Activated naive CD4-positive, alpha-beta T cell (primary cell): ENCODE results near the gene RPS16.

ENCODE experiments used
- DNase-seq, 4 experiments: peaks; one replicate each; lab custom pipeline; 2025; lab: John Stamatoyannopoulos, UW

Gene RPS16

GRCh38 chr19:39449116-39449797, 13.5 kb upstream of the RPS16 start:
- no peak for DNase-seq

GRCh38 chr19:39448271-39448670, 12.5 kb upstream of the RPS16 start:
- DNase-seq = no peak

- no peak for DNase-seq
Measured at GRCh38 chr19:39446365-39447084, 10.8 kb upstream of the RPS16 start.

GRCh38 chr19:39445196-39446111, 9.7 kb upstream of the RPS16 start, which contains the start of gene SUPT5H:
Gene SUPT5H, plus strand, starts transcription at chr19:39445582. Its CDS starts 309 bp downstream, at chr19:39445891.
- DNase-seq = peak; percentile 89 to 94 (median 94)

- no peak for DNase-seq
Measured at GRCh38 chr19:39444598-39445195, 8.9 kb upstream of the RPS16 start.

GRCh38 chr19:39438270-39438934, 2.7 kb upstream of the RPS16 start:
- DNase-seq = no peak

- DNase-seq = no peak
Measured at GRCh38 chr19:39436350-39436716, 584 bp upstream of the RPS16 start.

GRCh38 chr19:39434123-39435076, 1.3 kb downstream of the RPS16 start:
- no peak for DNase-seq

GRCh38 chr19:39433480-39434079, 2.2 kb downstream of the RPS16 start:
- DNase-seq = no peak

GRCh38 chr19:39432677-39433025, 3.1 kb downstream of the RPS16 start:
- DNase-seq = no peak

GRCh38 chr19:39430675-39431593, 4.8 kb downstream of the RPS16 start:
- DNase-seq = no peak

- no peak for DNase-seq
Measured at GRCh38 chr19:39428283-39429112, 7.3 kb downstream of the RPS16 start.

- no peak for DNase-seq
Measured at GRCh38 chr19:39427707-39428106, 8.0 kb downstream of the RPS16 start.

GRCh38 chr19:39426170-39426569, 9.6 kb downstream of the RPS16 start:
- no peak for DNase-seq

GRCh38 chr19:39425744-39426143, 10.0 kb downstream of the RPS16 start:
- DNase-seq = no peak

GRCh38 chr19:39424934-39425333, 10.8 kb downstream of the RPS16 start:
- no peak for DNase-seq

- no peak for DNase-seq
Measured at GRCh38 chr19:39423258-39424086, 12.3 kb downstream of the RPS16 start.
